ENCODE results near the gene RALBP1. TPM values are rescaled to one million over a fixed set of nuclear protein-coding genes. Genes with fewer than 3 reads are reported as not detected.

The RALBP1 gene
- total RNA-seq, 1 donor from 2014 or later: 26.5 TPM

DNA sequence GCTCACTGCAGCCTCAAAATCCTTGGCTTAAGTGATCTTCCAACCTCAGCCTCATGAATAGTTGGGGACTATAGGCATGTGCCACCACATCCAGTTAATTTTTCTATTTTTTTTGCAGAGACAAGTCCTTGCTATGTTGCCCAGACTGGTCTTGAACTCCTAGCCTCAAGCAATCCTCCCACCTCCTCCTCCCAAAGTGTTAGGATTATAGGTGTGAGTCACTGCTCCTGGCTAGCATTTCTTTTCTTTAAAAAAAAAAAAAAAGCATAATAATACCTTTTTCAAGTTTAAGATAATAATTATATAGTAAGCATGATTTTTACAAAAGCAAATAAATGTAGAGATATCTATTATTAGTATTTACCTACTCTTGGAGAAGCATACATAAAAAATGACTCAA is 103.0 kb downstream of the RALBP1 start:
- FAIRE-seq (no peak), DNase-seq (ENCODE audit: low spot score in 2 of 2) (no peak)

DNA sequence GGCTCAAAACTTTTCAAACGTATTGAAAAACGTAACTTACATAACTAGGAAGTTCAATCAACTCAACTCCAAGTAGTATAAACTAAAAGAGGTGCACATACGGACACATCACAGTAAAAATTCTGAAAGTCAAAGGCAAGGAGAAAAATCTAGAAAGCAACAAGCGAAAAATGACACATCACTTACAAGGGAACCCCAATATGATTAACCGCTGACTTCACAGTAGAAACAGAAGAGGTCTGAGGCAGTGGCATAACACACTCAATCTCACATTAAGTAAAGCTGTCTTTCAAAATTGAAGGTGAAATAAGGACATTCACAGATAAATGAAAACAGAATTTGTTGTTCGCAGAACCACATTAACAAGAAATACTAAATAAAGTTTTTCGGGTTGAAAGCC is 106.4 kb downstream of the RALBP1 start:
- no peak for FAIRE-seq

DNA sequence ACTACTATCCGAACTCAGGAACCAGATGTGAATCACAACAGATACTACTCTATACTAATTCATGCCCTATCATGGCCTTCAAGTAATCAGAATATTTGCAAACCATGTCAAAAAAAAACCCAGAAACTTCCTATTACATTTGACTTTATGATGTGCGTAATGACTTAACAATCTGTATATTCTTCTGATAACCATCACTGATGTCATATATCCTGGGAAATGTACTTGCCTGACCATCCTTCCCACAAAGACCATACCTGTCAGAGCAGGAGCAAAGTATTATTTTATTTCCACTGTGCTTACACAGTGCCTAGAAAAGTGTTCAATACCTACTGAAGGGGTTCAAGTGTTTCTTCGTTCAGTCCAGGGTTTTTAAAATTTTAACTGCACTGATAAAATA is 111.5 kb downstream of the RALBP1 start:
- FAIRE-seq (no peak), DNase-seq (ENCODE audit: low spot score in 2 of 2) (no peak)

More for the DNA sequence above, 106.4 kb downstream of the RALBP1 start:
- DNase-seq (ENCODE audit: low spot score in 2 of 2): no peak

Small RNA genes within 50 kb of the gene (small RNA-seq; reads per million reads assigned to genes)
- not detected for gene RNU2-27P

Other genes starting within 250 kb of the RALBP1 start
- 22.0 TPM for gene TWSG1, start 140.7 kb upstream of the RALBP1 start, total RNA-seq
- 152 TPM for gene PPP4R1, start 139.0 kb downstream of the RALBP1 start, total RNA-seq
- gene RAB31, start 232.8 kb downstream of the RALBP1 start, total RNA-seq: 37.5 TPM

Measured in frontal cortex (tissue), 4 donors.